ENCODE measurements around the gene THBS1. TPM values are rescaled to one million over a fixed set of nuclear protein-coding genes. Genes with fewer than 3 reads are reported as not detected.

THBS1 gene
- polyA plus RNA-seq, 1 donor from 2014 or later = 1.4 TPM

DNA sequence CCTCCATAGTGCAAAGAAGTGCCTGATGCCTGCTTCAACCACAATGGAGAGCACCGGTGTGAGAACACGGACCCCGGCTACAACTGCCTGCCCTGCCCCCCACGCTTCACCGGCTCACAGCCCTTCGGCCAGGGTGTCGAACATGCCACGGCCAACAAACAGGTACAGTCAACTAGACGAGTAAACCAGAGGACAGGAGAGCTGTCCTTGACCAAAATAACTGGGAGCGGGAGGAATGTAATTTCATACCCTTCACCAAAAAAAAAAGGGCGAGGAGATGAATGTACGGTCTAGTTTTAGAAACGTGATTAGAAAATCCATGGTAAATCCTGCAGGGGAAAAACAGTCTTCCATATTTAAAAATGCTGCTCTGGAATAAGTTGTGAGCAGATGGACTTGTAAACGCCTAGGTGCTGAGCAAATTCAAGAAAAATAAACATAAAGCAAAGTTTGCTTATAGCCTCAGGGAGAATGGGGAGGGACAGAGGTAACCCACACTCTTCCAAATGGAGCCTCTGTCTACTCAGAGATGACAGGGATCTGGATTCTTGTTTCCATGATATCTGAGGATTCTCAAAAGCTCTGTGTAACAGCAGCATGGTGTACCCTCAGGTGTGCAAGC, 8.4 kb downstream of the THBS1 start:
- Mint-ChIP-seq H3K27me3 (no peaks in the 10 kb centered on the region), H3K4me1 (peaks cover 0 to 1% (median 0%) of the 10 kb centered on the region in 3 donors), H3K27ac (no peak overlapping the region), H3K4me3 (no peak overlapping the region), H3K36me3 (no peaks in the 10 kb centered on the region), H3K9me3 (no peaks in the 10 kb centered on the region)

DNA sequence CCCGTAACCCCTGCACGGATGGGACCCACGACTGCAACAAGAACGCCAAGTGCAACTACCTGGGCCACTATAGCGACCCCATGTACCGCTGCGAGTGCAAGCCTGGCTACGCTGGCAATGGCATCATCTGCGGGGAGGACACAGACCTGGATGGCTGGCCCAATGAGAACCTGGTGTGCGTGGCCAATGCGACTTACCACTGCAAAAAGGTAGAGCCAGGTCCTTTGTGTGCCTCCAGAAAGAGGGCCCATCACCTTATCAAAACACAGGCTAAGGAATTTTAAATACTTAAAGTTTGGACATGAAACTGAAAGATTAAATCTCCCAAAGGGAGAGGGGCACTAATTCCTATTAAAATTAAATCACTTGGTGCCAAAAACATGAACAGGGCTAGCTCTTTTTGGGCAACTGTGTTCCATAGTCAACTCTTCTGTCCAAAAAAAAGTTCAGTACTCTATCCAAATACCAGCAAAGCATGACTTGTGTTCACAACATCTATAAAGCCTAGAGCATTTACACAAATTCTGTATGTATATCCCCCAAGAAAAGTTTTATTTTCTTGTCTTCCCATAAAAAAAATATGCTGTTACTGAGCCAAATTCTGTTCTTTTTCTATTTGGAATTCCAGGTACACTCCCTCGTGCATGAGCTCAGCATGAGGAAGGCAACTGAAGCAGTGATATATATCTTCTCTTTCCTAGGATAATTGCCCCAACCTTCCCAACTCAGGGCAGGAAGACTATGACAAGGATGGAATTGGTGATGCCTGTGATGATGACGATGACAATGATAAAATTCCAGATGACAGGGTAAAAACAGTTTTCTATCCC, 9.2 kb downstream of the THBS1 start:
- Mint-ChIP-seq H3K9me3 (no peaks in the 10 kb centered on the region), H3K4me1 (peaks cover 0 to 1% (median 0%) of the 10 kb centered on the region in 3 donors), H3K27ac (no peak overlapping the region), H3K36me3 (no peaks in the 10 kb centered on the region), H3K27me3 (no peaks in the 10 kb centered on the region), H3K4me3 (no peak overlapping the region)

DNA sequence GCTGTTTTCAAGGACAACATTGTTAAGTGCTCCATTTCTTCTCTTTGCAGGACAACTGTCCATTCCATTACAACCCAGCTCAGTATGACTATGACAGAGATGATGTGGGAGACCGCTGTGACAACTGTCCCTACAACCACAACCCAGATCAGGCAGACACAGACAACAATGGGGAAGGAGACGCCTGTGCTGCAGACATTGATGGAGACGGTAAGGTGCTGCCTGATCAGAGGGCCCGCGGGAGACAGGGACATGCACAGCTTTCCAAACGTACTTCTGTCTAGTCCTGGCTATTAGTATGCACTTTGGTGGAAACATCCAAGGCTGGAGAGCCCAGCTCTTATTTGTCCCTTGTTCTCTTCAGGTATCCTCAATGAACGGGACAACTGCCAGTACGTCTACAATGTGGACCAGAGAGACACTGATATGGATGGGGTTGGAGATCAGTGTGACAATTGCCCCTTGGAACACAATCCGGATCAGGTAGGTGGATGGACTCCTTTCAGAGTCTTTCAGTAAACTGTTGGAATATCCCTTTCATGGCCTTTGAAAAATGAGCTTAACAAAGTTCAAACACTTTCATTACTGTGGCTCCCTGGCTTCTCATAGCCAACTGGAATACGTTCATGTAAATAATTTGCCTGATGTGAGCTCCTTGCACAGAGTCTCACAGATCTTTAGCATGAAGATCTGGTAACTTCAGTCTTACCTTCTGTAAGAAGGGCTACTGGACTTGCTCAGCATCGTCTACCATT, 10.4 kb downstream of the THBS1 start:
- H3K9me3 Mint-ChIP-seq = no peaks in the 10 kb centered on the region
- no peak overlapping the region for H3K27ac Mint-ChIP-seq
- H3K27me3 Mint-ChIP-seq = no peaks in the 10 kb centered on the region
- H3K4me1 Mint-ChIP-seq = peaks cover 0 to 1% (median 0%) of the 10 kb centered on the region in 3 donors
- no peak overlapping the region for H3K4me3 Mint-ChIP-seq
- no peaks in the 10 kb centered on the region for H3K36me3 Mint-ChIP-seq

DNA sequence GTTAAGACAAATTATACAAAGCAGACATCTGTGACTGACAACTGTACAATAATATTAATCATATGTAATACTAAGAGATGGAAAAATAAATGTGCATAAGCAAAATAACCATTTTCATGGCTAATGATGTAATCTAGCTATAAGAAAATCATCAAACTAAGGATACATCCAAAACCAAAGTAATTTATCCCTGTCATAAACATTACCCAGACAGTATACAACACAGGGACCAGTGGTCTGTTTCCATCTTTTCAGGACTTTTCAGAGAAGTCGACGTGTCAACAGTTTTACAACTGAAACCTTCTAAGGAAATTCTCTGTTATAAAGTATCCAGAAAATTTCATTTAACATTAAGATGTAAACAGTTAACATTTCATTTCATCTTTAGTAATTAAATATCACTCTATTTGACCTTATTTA, 11.0 kb downstream of the THBS1 start:
- Mint-ChIP-seq H3K27ac (no peak overlapping the region), H3K4me1 (peaks cover 0 to 1% (median 0%) of the 10 kb centered on the region in 3 donors), H3K9me3 (no peaks in the 10 kb centered on the region), H3K4me3 (no peak overlapping the region), H3K27me3 (no peaks in the 10 kb centered on the region), H3K36me3 (no peaks in the 10 kb centered on the region)

DNA sequence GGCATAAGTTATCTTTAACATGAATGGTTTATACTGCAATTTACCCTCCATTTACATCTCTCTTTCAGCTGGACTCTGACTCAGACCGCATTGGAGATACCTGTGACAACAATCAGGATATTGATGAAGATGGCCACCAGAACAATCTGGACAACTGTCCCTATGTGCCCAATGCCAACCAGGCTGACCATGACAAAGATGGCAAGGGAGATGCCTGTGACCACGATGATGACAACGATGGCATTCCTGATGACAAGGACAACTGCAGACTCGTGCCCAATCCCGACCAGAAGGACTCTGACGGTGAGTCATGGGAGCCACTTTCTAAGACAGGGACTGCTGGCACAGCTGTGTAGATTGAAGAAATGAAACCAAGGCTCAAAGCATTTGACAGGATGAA, 11.6 kb downstream of the THBS1 start:
- Mint-ChIP-seq H3K4me3 (no peak overlapping the region), H3K27me3 (no peaks in the 10 kb centered on the region), H3K9me3 (no peaks in the 10 kb centered on the region), H3K27ac (no peak overlapping the region), H3K36me3 (no peaks in the 10 kb centered on the region), H3K4me1 (peaks cover 0 to 1% (median 0%) of the 10 kb centered on the region in 3 donors)

DNA sequence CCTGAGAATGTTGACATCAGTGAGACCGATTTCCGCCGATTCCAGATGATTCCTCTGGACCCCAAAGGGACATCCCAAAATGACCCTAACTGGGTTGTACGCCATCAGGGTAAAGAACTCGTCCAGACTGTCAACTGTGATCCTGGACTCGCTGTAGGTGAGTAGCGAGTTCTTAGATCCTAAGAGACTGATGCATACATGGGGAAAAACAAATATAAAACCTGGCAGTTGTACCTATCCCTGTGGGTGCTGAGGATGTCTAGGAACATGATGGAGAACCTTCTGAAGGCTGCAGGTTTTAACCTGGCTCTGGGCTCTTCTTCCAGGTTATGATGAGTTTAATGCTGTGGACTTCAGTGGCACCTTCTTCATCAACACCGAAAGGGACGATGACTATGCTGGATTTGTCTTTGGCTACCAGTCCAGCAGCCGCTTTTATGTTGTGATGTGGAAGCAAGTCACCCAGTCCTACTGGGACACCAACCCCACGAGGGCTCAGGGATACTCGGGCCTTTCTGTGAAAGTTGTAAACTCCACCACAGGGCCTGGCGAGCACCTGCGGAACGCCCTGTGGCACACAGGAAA, 12.3 kb downstream of the THBS1 start:
- no peak overlapping the region for H3K4me3 Mint-ChIP-seq
- no peaks in the 10 kb centered on the region for H3K36me3 Mint-ChIP-seq
- no peaks in the 10 kb centered on the region for H3K27me3 Mint-ChIP-seq
- H3K4me1 Mint-ChIP-seq = peaks cover 0 to 1% (median 0%) of the 10 kb centered on the region in 3 donors
- no peaks in the 10 kb centered on the region for H3K9me3 Mint-ChIP-seq
- H3K27ac Mint-ChIP-seq = no peak overlapping the region

DNA sequence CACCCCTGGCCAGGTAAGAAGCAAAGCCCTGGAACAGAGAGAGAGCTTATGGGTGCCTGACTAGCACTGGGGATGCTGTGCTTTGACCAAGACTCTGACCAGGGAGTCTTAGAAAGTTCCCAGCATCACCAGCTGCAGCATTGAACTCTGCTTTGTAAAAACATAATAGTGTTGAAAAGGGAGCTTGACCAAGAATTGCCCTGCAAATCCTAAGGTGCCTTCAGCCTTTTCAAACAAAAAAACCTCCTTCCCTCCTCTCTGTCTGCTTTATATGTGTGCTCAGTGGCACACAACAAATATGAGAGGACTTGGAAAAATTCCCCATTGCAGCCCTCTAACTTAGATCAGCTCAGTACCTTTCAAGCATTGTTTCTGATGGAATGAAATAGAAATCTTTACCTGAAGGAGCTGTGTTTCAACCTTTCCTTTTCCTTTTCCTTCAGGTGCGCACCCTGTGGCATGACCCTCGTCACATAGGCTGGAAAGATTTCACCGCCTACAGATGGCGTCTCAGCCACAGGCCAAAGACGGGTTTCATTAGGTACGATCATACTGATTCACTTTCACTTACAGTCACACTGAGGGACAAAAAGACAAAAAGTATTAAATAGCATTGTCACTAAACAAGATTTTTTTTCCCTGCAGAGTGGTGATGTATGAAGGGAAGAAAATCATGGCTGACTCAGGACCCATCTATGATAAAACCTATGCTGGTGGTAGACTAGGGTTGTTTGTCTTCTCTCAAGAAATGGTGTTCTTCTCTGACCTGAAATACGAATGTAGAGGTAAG, 13.0 kb downstream of the THBS1 start:
- no peaks in the 10 kb centered on the region for H3K36me3 Mint-ChIP-seq
- H3K4me3 Mint-ChIP-seq = no peak overlapping the region
- H3K27ac Mint-ChIP-seq = no peak overlapping the region
- peaks cover 0 to 1% (median 0%) of the 10 kb centered on the region in 3 donors for H3K4me1 Mint-ChIP-seq
- no peaks in the 10 kb centered on the region for H3K9me3 Mint-ChIP-seq
- no peaks in the 10 kb centered on the region for H3K27me3 Mint-ChIP-seq

DNA sequence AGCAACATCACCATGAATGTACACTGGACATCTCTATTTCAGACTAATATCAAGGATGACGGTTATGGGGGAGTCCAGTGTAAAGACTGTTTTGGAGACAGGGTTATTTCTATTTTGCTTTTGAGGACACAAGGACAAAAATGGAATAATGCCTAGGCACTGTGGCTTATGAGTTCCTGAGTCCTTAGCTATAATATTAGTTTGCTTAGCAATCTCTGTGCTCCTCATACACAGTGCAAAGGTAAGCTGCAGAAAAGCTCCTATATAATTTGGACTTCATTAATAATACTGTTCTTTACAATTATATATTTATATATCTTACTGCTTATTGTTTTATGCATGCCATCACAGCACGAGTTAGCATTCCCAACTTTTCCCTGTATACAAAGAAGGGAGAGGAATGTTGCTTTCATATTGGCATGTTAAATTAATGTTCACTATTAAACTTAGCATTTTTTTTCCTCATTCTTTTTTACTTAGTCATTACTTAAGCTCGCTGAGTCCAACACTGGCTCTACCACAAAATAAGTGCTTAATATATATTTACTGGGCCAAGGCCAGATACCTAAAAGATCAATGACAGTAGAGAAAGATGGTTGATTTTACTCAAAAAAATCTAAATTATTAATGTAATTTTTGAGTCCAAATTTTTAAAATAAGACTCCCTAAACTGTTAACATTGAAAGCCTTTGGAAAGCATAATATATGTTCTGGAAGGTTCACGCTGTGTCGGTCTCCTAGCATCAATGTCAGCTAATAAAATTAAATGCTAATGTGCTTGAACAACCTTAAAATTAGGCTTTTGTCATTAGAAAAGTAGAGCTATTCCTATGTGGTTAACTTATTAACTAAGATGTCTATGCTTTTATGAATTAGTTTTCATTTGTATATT, 13.8 kb downstream of the THBS1 start:
- Mint-ChIP-seq H3K4me3 (no peak overlapping the region), H3K27me3 (no peaks in the 10 kb centered on the region), H3K4me1 (peaks cover 0 to 1% (median 0%) of the 10 kb centered on the region in 3 donors), H3K27ac (no peak overlapping the region), H3K9me3 (no peaks in the 10 kb centered on the region), H3K36me3 (no peaks in the 10 kb centered on the region)

DNA sequence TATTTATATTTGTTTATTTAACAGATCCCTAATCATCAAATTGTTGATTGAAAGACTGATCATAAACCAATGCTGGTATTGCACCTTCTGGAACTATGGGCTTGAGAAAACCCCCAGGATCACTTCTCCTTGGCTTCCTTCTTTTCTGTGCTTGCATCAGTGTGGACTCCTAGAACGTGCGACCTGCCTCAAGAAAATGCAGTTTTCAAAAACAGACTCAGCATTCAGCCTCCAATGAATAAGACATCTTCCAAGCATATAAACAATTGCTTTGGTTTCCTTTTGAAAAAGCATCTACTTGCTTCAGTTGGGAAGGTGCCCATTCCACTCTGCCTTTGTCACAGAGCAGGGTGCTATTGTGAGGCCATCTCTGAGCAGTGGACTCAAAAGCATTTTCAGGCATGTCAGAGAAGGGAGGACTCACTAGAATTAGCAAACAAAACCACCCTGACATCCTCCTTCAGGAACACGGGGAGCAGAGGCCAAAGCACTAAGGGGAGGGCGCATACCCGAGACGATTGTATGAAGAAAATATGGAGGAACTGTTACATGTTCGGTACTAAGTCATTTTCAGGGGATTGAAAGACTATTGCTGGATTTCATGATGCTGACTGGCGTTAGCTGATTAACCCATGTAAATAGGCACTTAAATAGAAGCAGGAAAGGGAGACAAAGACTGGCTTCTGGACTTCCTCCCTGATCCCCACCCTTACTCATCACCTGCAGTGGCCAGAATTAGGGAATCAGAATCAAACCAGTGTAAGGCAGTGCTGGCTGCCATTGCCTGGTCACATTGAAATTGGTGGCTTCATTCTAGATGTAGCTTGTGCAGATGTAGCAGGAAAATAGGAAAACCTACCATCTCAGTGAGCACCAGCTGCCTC, 14.7 kb downstream of the THBS1 start:
- no peak overlapping the region for H3K4me3 Mint-ChIP-seq
- H3K27ac Mint-ChIP-seq = no peak overlapping the region
- peaks cover 0 to 1% (median 0%) of the 10 kb centered on the region in 3 donors for H3K4me1 Mint-ChIP-seq
- no peaks in the 10 kb centered on the region for H3K27me3 Mint-ChIP-seq
- no peaks in the 10 kb centered on the region for H3K36me3 Mint-ChIP-seq
- no peaks in the 10 kb centered on the region for H3K9me3 Mint-ChIP-seq

DNA sequence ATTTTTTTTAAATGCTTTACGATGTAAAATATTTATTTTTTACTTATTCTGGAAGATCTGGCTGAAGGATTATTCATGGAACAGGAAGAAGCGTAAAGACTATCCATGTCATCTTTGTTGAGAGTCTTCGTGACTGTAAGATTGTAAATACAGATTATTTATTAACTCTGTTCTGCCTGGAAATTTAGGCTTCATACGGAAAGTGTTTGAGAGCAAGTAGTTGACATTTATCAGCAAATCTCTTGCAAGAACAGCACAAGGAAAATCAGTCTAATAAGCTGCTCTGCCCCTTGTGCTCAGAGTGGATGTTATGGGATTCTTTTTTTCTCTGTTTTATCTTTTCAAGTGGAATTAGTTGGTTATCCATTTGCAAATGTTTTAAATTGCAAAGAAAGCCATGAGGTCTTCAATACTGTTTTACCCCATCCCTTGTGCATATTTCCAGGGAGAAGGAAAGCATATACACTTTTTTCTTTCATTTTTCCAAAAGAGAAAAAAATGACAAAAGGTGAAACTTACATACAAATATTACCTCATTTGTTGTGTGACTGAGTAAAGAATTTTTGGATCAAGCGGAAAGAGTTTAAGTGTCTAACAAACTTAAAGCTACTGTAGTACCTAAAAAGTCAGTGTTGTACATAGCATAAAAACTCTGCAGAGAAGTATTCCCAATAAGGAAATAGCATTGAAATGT, 15.6 kb downstream of the THBS1 start:
- no peak overlapping the region for H3K4me3 Mint-ChIP-seq
- H3K9me3 Mint-ChIP-seq = no peaks in the 10 kb centered on the region
- H3K36me3 Mint-ChIP-seq = no peaks in the 10 kb centered on the region
- no peak overlapping the region for H3K27ac Mint-ChIP-seq
- peaks cover 0 to 1% (median 0%) of the 10 kb centered on the region in 3 donors for H3K4me1 Mint-ChIP-seq
- H3K27me3 Mint-ChIP-seq = no peaks in the 10 kb centered on the region

DNA sequence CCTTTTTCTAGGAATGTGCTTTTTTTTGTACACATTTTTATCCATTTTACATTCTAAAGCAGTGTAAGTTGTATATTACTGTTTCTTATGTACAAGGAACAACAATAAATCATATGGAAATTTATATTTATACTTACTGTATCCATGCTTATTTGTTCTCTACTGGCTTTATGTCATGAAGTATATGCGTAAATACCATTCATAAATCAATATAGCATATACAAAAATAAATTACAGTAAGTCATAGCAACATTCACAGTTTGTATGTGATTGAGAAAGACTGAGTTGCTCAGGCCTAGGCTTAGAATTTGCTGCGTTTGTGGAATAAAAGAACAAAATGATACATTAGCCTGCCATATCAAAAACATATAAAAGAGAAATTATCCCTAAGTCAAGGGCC, 16.5 kb downstream of the THBS1 start:
- Mint-ChIP-seq H3K36me3 (no peaks in the 10 kb centered on the region), H3K27me3 (no peaks in the 10 kb centered on the region), H3K4me1 (peaks cover 0 to 1% (median 0%) of the 10 kb centered on the region in 3 donors), H3K4me3 (no peak overlapping the region), H3K27ac (no peak overlapping the region), H3K9me3 (no peaks in the 10 kb centered on the region)

DNA sequence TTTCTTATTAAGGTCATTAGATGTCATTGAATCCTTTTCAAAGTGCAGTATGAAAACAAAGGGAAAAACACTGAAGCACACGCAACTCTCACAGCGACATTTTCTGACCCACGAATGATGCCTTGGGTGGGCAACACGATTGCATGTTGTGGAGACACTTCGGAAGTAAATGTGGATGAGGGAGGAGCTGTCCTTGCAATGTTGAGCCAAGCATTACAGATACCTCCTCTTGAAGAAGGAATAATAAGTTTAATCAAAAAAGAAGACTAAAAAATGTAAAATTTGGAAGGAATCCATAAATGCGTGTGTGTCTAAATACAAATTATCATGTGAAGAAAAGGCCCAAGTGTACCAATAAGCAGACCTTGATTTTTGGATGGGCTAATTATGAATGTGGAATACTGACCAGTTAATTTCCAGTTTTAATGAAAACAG, 16.9 kb downstream of the THBS1 start:
- no peak overlapping the region for H3K4me3 Mint-ChIP-seq
- H3K36me3 Mint-ChIP-seq = no peaks in the 10 kb centered on the region
- H3K27ac Mint-ChIP-seq = no peak overlapping the region
- H3K9me3 Mint-ChIP-seq = no peaks in the 10 kb centered on the region
- H3K4me1 Mint-ChIP-seq = peaks cover 0 to 1% (median 0%) of the 10 kb centered on the region in 3 donors
- no peaks in the 10 kb centered on the region for H3K27me3 Mint-ChIP-seq
